ENCODE measurements around the gene FILIP1.

The FILIP1 gene

GRCh38 chr6:75281653-75282052 lies 211.9 kb downstream of the FILIP1 start:
- no peaks in the 10 kb centered on the region for H3K27me3 ChIP-seq (ENCODE audit: control insufficient read depth in 3 of 3, insufficient read depth in 3 of 3, low read depth in 1 of 3, low read length in 3 of 3)
- H2BK12ac ChIP-seq (ENCODE audit: low read length) = no peak overlapping the region
- no peak overlapping the region for H3K14ac ChIP-seq (ENCODE audit: low read length)
- H2AFZ ChIP-seq (ENCODE audit: low read length) = no peak overlapping the region
- H4K91ac ChIP-seq (ENCODE audit: low read depth, low read length, poor library complexity) = no peak overlapping the region
- H3K9me3 ChIP-seq (replicated peaks in 1 of 2; ENCODE audit: control insufficient read depth in 2 of 2, insufficient read depth in 1 of 2, low read depth in 1 of 2, low read length in 2 of 2) = no peaks in the 10 kb centered on the region
- DNase-seq (ENCODE audit: low spot score) = no peak
- H2BK15ac ChIP-seq (ENCODE audit: low read length) = no peak overlapping the region
- peaks cover 0 to 4% of the 10 kb centered on the region in 2 donors for H3K36me3 ChIP-seq (replicated peaks in 1 of 2; ENCODE audit: control insufficient read depth in 2 of 2, insufficient read depth in 2 of 2, low read length in 2 of 2)
- no peak overlapping the region for H3K9ac ChIP-seq (ENCODE audit: low read depth, low read length, poor library complexity)
- no peak overlapping the region for H3K4me2 ChIP-seq (ENCODE audit: insufficient read depth, low read length, poor library complexity, severe bottlenecking)
- H3K27ac ChIP-seq (replicated peaks; ENCODE audit: low read length) = no peak overlapping the region
- peaks cover 5 to 15% of the 10 kb centered on the region in 2 donors for H3K4me1 ChIP-seq (ENCODE audit: control insufficient read depth in 2 of 2, insufficient read depth in 1 of 2, low read depth in 1 of 2, low read length in 2 of 2)
- H3K79me1 ChIP-seq (ENCODE audit: low read depth, low read length) = peaks cover 8% of the 10 kb centered on the region
- H3K4ac ChIP-seq (ENCODE audit: low read length) = no peak overlapping the region
- H2AK5ac ChIP-seq (ENCODE audit: low read depth, low read length) = no peak overlapping the region
- H4K8ac ChIP-seq (ENCODE audit: low read depth, low read length) = no peak overlapping the region
- H3K18ac ChIP-seq (ENCODE audit: low read length) = no peak overlapping the region
- H3K4me3 ChIP-seq (ENCODE audit: low read length in 2 of 2) = peak overlapping the region in 1 of 2 donors; percentile 5
- no peak overlapping the region for H2BK5ac ChIP-seq (ENCODE audit: low read length)
- H2BK120ac ChIP-seq (ENCODE audit: low read depth, low read length) = no peak overlapping the region
- no peak overlapping the region for H3K23ac ChIP-seq (ENCODE audit: low read depth, low read length, poor library complexity)

GRCh38 chr6:75280131-75280855 lies 213.3 kb downstream of the FILIP1 start:
- H3K9me3 ChIP-seq (replicated peaks in 1 of 2; ENCODE audit: control insufficient read depth in 2 of 2, insufficient read depth in 1 of 2, low read depth in 1 of 2, low read length in 2 of 2) = peaks cover 0 to 6% of the 10 kb centered on the region in 2 donors
- H2AFZ ChIP-seq (ENCODE audit: low read length) = no peak overlapping the region
- H2BK15ac ChIP-seq (ENCODE audit: low read length) = no peak overlapping the region
- H3K4me3 ChIP-seq (ENCODE audit: low read length in 2 of 2) = no peak overlapping the region
- H3K18ac ChIP-seq (ENCODE audit: low read length) = no peak overlapping the region
- DNase-seq (ENCODE audit: low spot score) = no peak
- H3K4me1 ChIP-seq (ENCODE audit: control insufficient read depth in 2 of 2, insufficient read depth in 1 of 2, low read depth in 1 of 2, low read length in 2 of 2) = peaks cover 5 to 15% of the 10 kb centered on the region in 2 donors
- H3K27ac ChIP-seq (replicated peaks; ENCODE audit: low read length) = no peak overlapping the region
- no peak overlapping the region for H3K4me2 ChIP-seq (ENCODE audit: insufficient read depth, low read length, poor library complexity, severe bottlenecking)
- peaks cover 0 to 12% of the 10 kb centered on the region in 2 donors for H3K36me3 ChIP-seq (replicated peaks in 1 of 2; ENCODE audit: control insufficient read depth in 2 of 2, insufficient read depth in 2 of 2, low read length in 2 of 2)
- H2AK5ac ChIP-seq (ENCODE audit: low read depth, low read length) = no peak overlapping the region
- H3K9ac ChIP-seq (ENCODE audit: low read depth, low read length, poor library complexity) = no peak overlapping the region
- no peak overlapping the region for H3K23ac ChIP-seq (ENCODE audit: low read depth, low read length, poor library complexity)
- H3K4ac ChIP-seq (ENCODE audit: low read length) = no peak overlapping the region
- no peak overlapping the region for H2BK120ac ChIP-seq (ENCODE audit: low read depth, low read length)
- H2BK5ac ChIP-seq (ENCODE audit: low read length) = no peak overlapping the region
- peaks cover 8% of the 10 kb centered on the region for H3K79me1 ChIP-seq (ENCODE audit: low read depth, low read length)
- H4K8ac ChIP-seq (ENCODE audit: low read depth, low read length) = no peak overlapping the region
- no CpG with 5 or more reads among the region's 4 CpGs for WGBS, 2 donors (ENCODE audit: extremely low coverage in 2 of 2, insufficient read length in 2 of 2, insufficient replicate concordance in 1 of 2)
- no peak overlapping the region for H3K14ac ChIP-seq (ENCODE audit: low read length)
- no peak overlapping the region for H4K91ac ChIP-seq (ENCODE audit: low read depth, low read length, poor library complexity)
- H2BK12ac ChIP-seq (ENCODE audit: low read length) = no peak overlapping the region
- no peaks in the 10 kb centered on the region for H3K27me3 ChIP-seq (ENCODE audit: control insufficient read depth in 3 of 3, insufficient read depth in 3 of 3, low read depth in 1 of 3, low read length in 3 of 3)

GRCh38 chr6:75279418-75279817 lies 214.2 kb downstream of the FILIP1 start:
- WGBS, 2 donors (ENCODE audit: extremely low coverage in 2 of 2, insufficient read length in 2 of 2, insufficient replicate concordance in 1 of 2) = no CpG with 5 or more reads among the region's 2 CpGs
- DNase-seq (ENCODE audit: low spot score) = no peak
- H3K4me1 ChIP-seq (ENCODE audit: control insufficient read depth in 2 of 2, insufficient read depth in 1 of 2, low read depth in 1 of 2, low read length in 2 of 2) = peaks cover 5 to 15% of the 10 kb centered on the region in 2 donors

GRCh38 chr6:75278474-75279077 lies 215.0 kb downstream of the FILIP1 start:
- H3K27ac ChIP-seq (replicated peaks; ENCODE audit: low read length) = no peak overlapping the region
- peaks cover 2% of the 10 kb centered on the region for H3K79me1 ChIP-seq (ENCODE audit: low read depth, low read length)
- H3K4me1 ChIP-seq (ENCODE audit: control insufficient read depth in 2 of 2, insufficient read depth in 1 of 2, low read depth in 1 of 2, low read length in 2 of 2) = peaks cover 5 to 15% of the 10 kb centered on the region in 2 donors
- no peak overlapping the region for H4K91ac ChIP-seq (ENCODE audit: low read depth, low read length, poor library complexity)
- H2BK120ac ChIP-seq (ENCODE audit: low read depth, low read length) = no peak overlapping the region
- H3K27me3 ChIP-seq (ENCODE audit: control insufficient read depth in 3 of 3, insufficient read depth in 3 of 3, low read depth in 1 of 3, low read length in 3 of 3) = no peaks in the 10 kb centered on the region
- H3K4me2 ChIP-seq (ENCODE audit: insufficient read depth, low read length, poor library complexity, severe bottlenecking) = no peak overlapping the region
- no peak overlapping the region for H2BK12ac ChIP-seq (ENCODE audit: low read length)
- H3K9ac ChIP-seq (ENCODE audit: low read depth, low read length, poor library complexity) = no peak overlapping the region
- no peak overlapping the region for H4K8ac ChIP-seq (ENCODE audit: low read depth, low read length)
- no peak overlapping the region for H3K23ac ChIP-seq (ENCODE audit: low read depth, low read length, poor library complexity)
- H3K4ac ChIP-seq (ENCODE audit: low read length) = no peak overlapping the region
- H3K4me3 ChIP-seq (ENCODE audit: low read length in 2 of 2) = no peak overlapping the region
- H3K9me3 ChIP-seq (replicated peaks in 1 of 2; ENCODE audit: control insufficient read depth in 2 of 2, insufficient read depth in 1 of 2, low read depth in 1 of 2, low read length in 2 of 2) = peaks cover 0 to 7% of the 10 kb centered on the region in 2 donors
- H3K14ac ChIP-seq (ENCODE audit: low read length) = no peak overlapping the region
- no peak overlapping the region for H2BK15ac ChIP-seq (ENCODE audit: low read length)
- H2AFZ ChIP-seq (ENCODE audit: low read length) = no peak overlapping the region
- WGBS, 2 donors (ENCODE audit: extremely low coverage in 2 of 2, insufficient read length in 2 of 2, insufficient replicate concordance in 1 of 2) = no CpG with 5 or more reads among the region's 4 CpGs
- H2AK5ac ChIP-seq (ENCODE audit: low read depth, low read length) = no peak overlapping the region
- no peak overlapping the region for H2BK5ac ChIP-seq (ENCODE audit: low read length)
- H3K36me3 ChIP-seq (replicated peaks in 1 of 2; ENCODE audit: control insufficient read depth in 2 of 2, insufficient read depth in 2 of 2, low read length in 2 of 2) = peaks cover 0 to 18% of the 10 kb centered on the region in 2 donors
- DNase-seq (ENCODE audit: low spot score) = no peak
- no peak overlapping the region for H3K18ac ChIP-seq (ENCODE audit: low read length)

More at GRCh38 chr6:75279418-75279817, 214.2 kb downstream of the FILIP1 start:
- H2AK5ac ChIP-seq (ENCODE audit: low read depth, low read length) = no peak overlapping the region
- peaks cover 0 to 6% of the 10 kb centered on the region in 2 donors for H3K9me3 ChIP-seq (replicated peaks in 1 of 2; ENCODE audit: control insufficient read depth in 2 of 2, insufficient read depth in 1 of 2, low read depth in 1 of 2, low read length in 2 of 2)
- no peak overlapping the region for H4K8ac ChIP-seq (ENCODE audit: low read depth, low read length)
- no peak overlapping the region for H2BK120ac ChIP-seq (ENCODE audit: low read depth, low read length)
- no peak overlapping the region for H3K14ac ChIP-seq (ENCODE audit: low read length)
- no peak overlapping the region for H2AFZ ChIP-seq (ENCODE audit: low read length)
- H3K4ac ChIP-seq (ENCODE audit: low read length) = no peak overlapping the region
- no peak overlapping the region for H3K23ac ChIP-seq (ENCODE audit: low read depth, low read length, poor library complexity)
- H3K27me3 ChIP-seq (ENCODE audit: control insufficient read depth in 3 of 3, insufficient read depth in 3 of 3, low read depth in 1 of 3, low read length in 3 of 3) = no peaks in the 10 kb centered on the region
- H3K18ac ChIP-seq (ENCODE audit: low read length) = no peak overlapping the region
- no peak overlapping the region for H3K27ac ChIP-seq (replicated peaks; ENCODE audit: low read length)
- H3K9ac ChIP-seq (ENCODE audit: low read depth, low read length, poor library complexity) = no peak overlapping the region
- peaks cover 0 to 14% of the 10 kb centered on the region in 2 donors for H3K36me3 ChIP-seq (replicated peaks in 1 of 2; ENCODE audit: control insufficient read depth in 2 of 2, insufficient read depth in 2 of 2, low read length in 2 of 2)
- no peak overlapping the region for H2BK5ac ChIP-seq (ENCODE audit: low read length)
- no peak overlapping the region for H3K4me2 ChIP-seq (ENCODE audit: insufficient read depth, low read length, poor library complexity, severe bottlenecking)
- no peak overlapping the region for H4K91ac ChIP-seq (ENCODE audit: low read depth, low read length, poor library complexity)
- H3K4me3 ChIP-seq (ENCODE audit: low read length in 2 of 2) = no peak overlapping the region
- H3K79me1 ChIP-seq (ENCODE audit: low read depth, low read length) = peaks cover 7% of the 10 kb centered on the region
- no peak overlapping the region for H2BK12ac ChIP-seq (ENCODE audit: low read length)
- no peak overlapping the region for H2BK15ac ChIP-seq (ENCODE audit: low read length)
